ENCODE results near the gene CHRNA4. TPM values are rescaled to one million over a fixed set of nuclear protein-coding genes. Genes with fewer than 3 reads are reported as not detected.

Gene CHRNA4
- polyA plus RNA-seq, 1 donor (not counting 4 experiments of a cell fraction or from before 2014, with no cell fraction given), result not detected

GRCh38 chr20:63331741-63332400, 29.3 kb downstream of the CHRNA4 start:
- Histone ChIP-seq H3K9me3 (ENCODE audit: control insufficient read depth, low read depth, low read length) (peaks cover 6% of the 10 kb centered on the region), H3K27me3 (ENCODE audit: control insufficient read depth, extremely low read depth, insufficient read depth, low read length) (peaks cover 16% of the 10 kb centered on the region), H3K36me3 (ENCODE audit: control insufficient read depth in 2 of 2, extremely low read depth in 1 of 2, insufficient read depth in 2 of 2, low read length in 2 of 2) (no peaks in the 10 kb centered on the region), H3K79me2 (ENCODE audit: control insufficient read depth, insufficient read depth, low read length) (no peaks in the 10 kb centered on the region), H3K27ac (ENCODE audit: control insufficient read depth, insufficient read depth, low read length) (no peak overlapping the region), H3K4me2 (ENCODE audit: control insufficient read depth, extremely low read depth, insufficient read depth, low read depth, low read length) (no peak overlapping the region), H3K4me1 (ENCODE audit: control insufficient read depth, extremely low read depth, insufficient read depth, low read length) (no peaks in the 10 kb centered on the region), H2AFZ (ENCODE audit: control insufficient read depth, low read length) (no peak overlapping the region), H3K9me1 (ENCODE audit: control insufficient read depth, extremely low read depth, insufficient read depth, low read length) (no peaks in the 10 kb centered on the region), H3K9ac (ENCODE audit: control insufficient read depth, extremely low read depth, insufficient read depth, low read length) (no peak overlapping the region), H4K20me1 (ENCODE audit: control insufficient read depth, extremely low read depth, insufficient read depth, low read length) (no peaks in the 10 kb centered on the region), H3K4me3 (ENCODE audit: control insufficient read depth in 2 of 3, extremely low read depth in 1 of 3, insufficient read depth in 2 of 3, low read depth in 1 of 3, low read length in 3 of 3) (no peak overlapping the region)
- DNase-seq (ENCODE audit: low read depth, low spot score), result no peak
- FAIRE-seq, result no peak
- dilution Hi-C loops (cut with MboI; ENCODE audit: extremely low pct_ligation_motif_present, low sequenced_read_pairs), result no loop called here
- TF ChIP-seq EZH2 (IDR thresholded peaks at IDR 0.05; ENCODE audit: low read length) (no peak), CTCF (optimal IDR thresholded peaks at IDR 0.05 in 1 of 3, IDR thresholded peaks at IDR 0.05 in 1 of 3, conservative IDR thresholded peaks at IDR 0.05 in 1 of 3; ENCODE audit: extremely low read depth in 1 of 3, insufficient read depth in 2 of 3, low read length in 3 of 3) (no peak)

- H3K27me3 ChIP-seq (ENCODE audit: control insufficient read depth, extremely low read depth, insufficient read depth, low read length), result peaks cover 13% of the 10 kb centered on the region
- FAIRE-seq, result no peak
- no peaks in the 10 kb centered on the region for H3K79me2 ChIP-seq (ENCODE audit: control insufficient read depth, insufficient read depth, low read length)
- no peak overlapping the region for H3K27ac ChIP-seq (ENCODE audit: control insufficient read depth, insufficient read depth, low read length)
- H3K36me3 ChIP-seq (ENCODE audit: control insufficient read depth in 2 of 2, extremely low read depth in 1 of 2, insufficient read depth in 2 of 2, low read length in 2 of 2), result no peaks in the 10 kb centered on the region
- H3K9me3 ChIP-seq (ENCODE audit: control insufficient read depth, low read depth, low read length), result peaks cover 2% of the 10 kb centered on the region
- H3K9me1 ChIP-seq (ENCODE audit: control insufficient read depth, extremely low read depth, insufficient read depth, low read length), result no peaks in the 10 kb centered on the region
- H3K9ac ChIP-seq (ENCODE audit: control insufficient read depth, extremely low read depth, insufficient read depth, low read length), result no peak overlapping the region
- H3K4me3 ChIP-seq (ENCODE audit: control insufficient read depth in 2 of 3, extremely low read depth in 1 of 3, insufficient read depth in 2 of 3, low read depth in 1 of 3, low read length in 3 of 3), result no peak overlapping the region
- H3K4me1 ChIP-seq (ENCODE audit: control insufficient read depth, extremely low read depth, insufficient read depth, low read length), result no peaks in the 10 kb centered on the region
- no peak overlapping the region for H3K4me2 ChIP-seq (ENCODE audit: control insufficient read depth, extremely low read depth, insufficient read depth, low read depth, low read length)
- DNase-seq (ENCODE audit: low read depth, low spot score), result no peak
- no peak for TF ChIP-seq CTCF (optimal IDR thresholded peaks at IDR 0.05 in 1 of 3, IDR thresholded peaks at IDR 0.05 in 1 of 3, conservative IDR thresholded peaks at IDR 0.05 in 1 of 3; ENCODE audit: extremely low read depth in 1 of 3, insufficient read depth in 2 of 3, low read length in 3 of 3)
- no peak for TF ChIP-seq EZH2 (IDR thresholded peaks at IDR 0.05; ENCODE audit: low read length)
- H4K20me1 ChIP-seq (ENCODE audit: control insufficient read depth, extremely low read depth, insufficient read depth, low read length), result no peaks in the 10 kb centered on the region
- dilution Hi-C loops (cut with MboI; ENCODE audit: extremely low pct_ligation_motif_present, low sequenced_read_pairs), result no loop called here
- H2AFZ ChIP-seq (ENCODE audit: control insufficient read depth, low read length), result no peak overlapping the region
Measured at GRCh38 chr20:63330940-63331339, 30.2 kb downstream of the CHRNA4 start.
